Gastrocnemius medialis (tissue), 4 donors: Measurements from ENCODE around the gene ULBP2. TPM values are rescaled to one million over a fixed set of nuclear protein-coding genes. Genes with fewer than 3 reads are reported as not detected.
A peak's percentile ranks its signal among the peaks of the same experiment; 100 is the strongest.
"Not testable (repeated sequence)": the region's sequence is repeated elsewhere in the genome, so short reads cannot be mapped to it uniquely, and the experiment has no call there.

ENCODE experiments used
- ATAC-seq, 2 donors: fragments of 150-250 bp; one replicate each; pipeline ENCODE4 v1.9.1; 2016
- DNase-seq, 2 donors: peaks; one replicate each; pipeline ENCODE4 v3.0.0-alpha.2; 2019
- H3K27ac ChIP-seq, 4 donors: fragments of 200-600 bp; sonication (generic); 1 replicate in 1 of 4; 2 replicates in 3 of 4; pipeline ENCODE4 v1.5.1; 2016 to 2018; ENCODE audit warnings: mild to moderate bottlenecking in 2 of 4, moderate library complexity in 1 of 4
- H3K27me3 ChIP-seq, 3 donors: fragments of 200-600 bp; sonication (generic) in 2 of 3; 1 replicate in 1 of 3; 2 replicates in 2 of 3; pipeline versions ENCODE4 v1.5.1 to v1.6.0; 2016 to 2019; ENCODE audit warnings: mild to moderate bottlenecking in 1 of 3, moderate library complexity in 1 of 3
- H3K36me3 ChIP-seq, 2 donors: fragments of 200-600 bp; sonication (generic) in 1 of 2; one replicate each; pipeline ENCODE4 v1.5.1; 2017 to 2018
- H3K4me1 ChIP-seq, 2 donors: fragments of 200-600 bp; sonication (generic) in 1 of 2; one replicate each; pipeline ENCODE4 v1.5.1; 2016 to 2017; ENCODE audit warnings: mild to moderate bottlenecking in 2 of 2
- H3K4me3 ChIP-seq, 4 donors: fragments of 200-600 bp; sonication (generic) in 3 of 4; 1 replicate in 1 of 4; 2 replicates in 3 of 4; pipeline ENCODE4 v1.5.1; 2016 to 2019; ENCODE audit warnings: mild to moderate bottlenecking in 2 of 4
- H3K9me3 ChIP-seq, 3 donors: fragments of 200-600 bp; sonication (generic) in 2 of 3; 1 replicate in 1 of 3; 2 replicates in 2 of 3; pipeline ENCODE4 v1.5.1; 2016 to 2019
- POLR2A ChIP-seq, 2 donors: fragments of 450-650 bp; IDR thresholded peaks; one replicate each; pipeline ENCODE4 v1.6.1; 2017; ENCODE audit warnings: antibody characterized with exemption in 2 of 2, mild to moderate bottlenecking in 2 of 2, moderate library complexity in 2 of 2
- in situ Hi-C, 4 donors: fragments of 200-750 bp; cut with MboI; loops; one replicate each; pipeline versions ENCODE4 v1.15.0 to v1.8.0; 2017; ENCODE audit warnings: low sequenced_read_pairs in 4 of 4
- intact Hi-C: fragments of 100-400 bp; cut with DNase I; formaldehyde crosslinking; loops from one replicate; pipeline ENCODE4 v1.15.1; 2023; ENCODE audit warnings: low total_unique reads
- total RNA-seq, 4 donors: library from RNA; depleted of rRNA; stranded (reverse); fragments of >200 nt; gene quantifications; one replicate each; pipeline versions ENCODE4 v1.1.0 to v1.2.3, GENCODE V29; 2016
- TF ChIP-seq, protein P1 (sequence below), 5 experiments: fragments of 450-650 bp in 3 of 5; fragments of 200-600 bp in 2 of 5; sonication (generic) in 2 of 5; IDR thresholded peaks in 4 of 5; conservative IDR thresholded peaks in 1 of 5; 1 replicate in 4 of 5; 2 replicates in 1 of 5; pipeline ENCODE4 v1.5.1; 2016 to 2019; ENCODE audit warnings: antibody characterized with exemption in 5 of 5, mild to moderate bottlenecking in 3 of 5, moderate library complexity in 3 of 5

ULBP2 gene
- total RNA-seq, 4 donors from 2014 or later: 0.44 to 0.49 TPM; not detected in 2

DNA sequence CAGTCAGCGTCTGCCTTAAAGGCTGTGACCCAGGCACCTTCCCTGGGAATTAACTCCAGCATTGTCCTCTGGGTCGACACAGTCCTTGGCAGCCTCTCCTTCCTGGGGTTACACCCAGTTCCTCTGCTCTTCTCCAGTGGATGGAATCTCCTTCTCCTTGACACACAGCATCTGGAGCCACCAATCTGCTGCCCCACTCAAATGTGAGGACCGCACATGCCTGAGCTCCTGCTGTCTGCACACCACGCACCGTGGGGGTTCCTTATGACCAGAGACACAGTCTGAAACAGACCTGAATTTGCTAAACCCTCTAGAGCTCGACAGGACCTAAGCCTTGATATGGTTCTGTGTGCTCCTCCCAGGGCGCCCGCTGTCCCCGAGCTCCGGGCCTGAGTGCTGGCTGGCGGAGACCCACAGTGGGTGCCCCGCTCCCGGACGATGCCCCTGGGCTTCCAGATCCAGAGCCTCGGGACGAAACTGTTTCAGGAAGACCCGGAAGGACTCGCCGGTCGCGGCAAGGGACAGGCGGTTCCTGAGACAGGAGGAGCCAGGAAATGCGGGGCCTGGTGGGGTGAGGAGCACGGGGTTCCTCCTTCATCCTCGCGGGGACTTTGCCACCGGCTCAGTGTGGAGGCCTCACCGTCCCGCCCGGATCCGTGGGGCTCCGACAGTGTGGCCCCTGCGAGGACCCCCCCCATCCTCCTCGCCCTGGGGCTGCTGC is 16.4 kb upstream of the ULBP2 start:
- no peak for DNase-seq
- Histone ChIP-seq H3K4me3 (peak overlapping the region; percentile 53 to 67 (median 58)), H3K27me3 (peaks cover 0 to 16% (median 9%) of the 10 kb centered on the region in 3 donors), H3K27ac (peak overlapping the region in 3 of 4 donors; percentile 7 to 53 (median 21)), H3K36me3 (no peaks in the 10 kb centered on the region), H3K4me1 (peaks cover 15 to 18% of the 10 kb centered on the region in 2 donors), H3K9me3 (no peaks in the 10 kb centered on the region)
- intact Hi-C loops: loop anchor here (5.0 to 10.0 kb wide), 2 partner anchors 201 to 358 kb away; partner anchors contain the start of gene GINM1
- in situ Hi-C loops: loop anchor here in 1 of 4 donors (10.0 kb wide), 1 partner anchor 81 kb away; no protein-coding TSS in a partner anchor
- TF ChIP-seq, protein P1, sequence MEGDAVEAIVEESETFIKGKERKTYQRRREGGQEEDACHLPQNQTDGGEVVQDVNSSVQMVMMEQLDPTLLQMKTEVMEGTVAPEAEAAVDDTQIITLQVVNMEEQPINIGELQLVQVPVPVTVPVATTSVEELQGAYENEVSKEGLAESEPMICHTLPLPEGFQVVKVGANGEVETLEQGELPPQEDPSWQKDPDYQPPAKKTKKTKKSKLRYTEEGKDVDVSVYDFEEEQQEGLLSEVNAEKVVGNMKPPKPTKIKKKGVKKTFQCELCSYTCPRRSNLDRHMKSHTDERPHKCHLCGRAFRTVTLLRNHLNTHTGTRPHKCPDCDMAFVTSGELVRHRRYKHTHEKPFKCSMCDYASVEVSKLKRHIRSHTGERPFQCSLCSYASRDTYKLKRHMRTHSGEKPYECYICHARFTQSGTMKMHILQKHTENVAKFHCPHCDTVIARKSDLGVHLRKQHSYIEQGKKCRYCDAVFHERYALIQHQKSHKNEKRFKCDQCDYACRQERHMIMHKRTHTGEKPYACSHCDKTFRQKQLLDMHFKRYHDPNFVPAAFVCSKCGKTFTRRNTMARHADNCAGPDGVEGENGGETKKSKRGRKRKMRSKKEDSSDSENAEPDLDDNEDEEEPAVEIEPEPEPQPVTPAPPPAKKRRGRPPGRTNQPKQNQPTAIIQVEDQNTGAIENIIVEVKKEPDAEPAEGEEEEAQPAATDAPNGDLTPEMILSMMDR (IDR thresholded peaks at IDR 0.05 in 4 of 5, conservative IDR thresholded peaks at IDR 0.05 in 1 of 5): no peak
- TF ChIP-seq POLR2A (IDR thresholded peaks at IDR 0.05): no peak
- ATAC-seq: peak; percentile 17 to 22

DNA sequence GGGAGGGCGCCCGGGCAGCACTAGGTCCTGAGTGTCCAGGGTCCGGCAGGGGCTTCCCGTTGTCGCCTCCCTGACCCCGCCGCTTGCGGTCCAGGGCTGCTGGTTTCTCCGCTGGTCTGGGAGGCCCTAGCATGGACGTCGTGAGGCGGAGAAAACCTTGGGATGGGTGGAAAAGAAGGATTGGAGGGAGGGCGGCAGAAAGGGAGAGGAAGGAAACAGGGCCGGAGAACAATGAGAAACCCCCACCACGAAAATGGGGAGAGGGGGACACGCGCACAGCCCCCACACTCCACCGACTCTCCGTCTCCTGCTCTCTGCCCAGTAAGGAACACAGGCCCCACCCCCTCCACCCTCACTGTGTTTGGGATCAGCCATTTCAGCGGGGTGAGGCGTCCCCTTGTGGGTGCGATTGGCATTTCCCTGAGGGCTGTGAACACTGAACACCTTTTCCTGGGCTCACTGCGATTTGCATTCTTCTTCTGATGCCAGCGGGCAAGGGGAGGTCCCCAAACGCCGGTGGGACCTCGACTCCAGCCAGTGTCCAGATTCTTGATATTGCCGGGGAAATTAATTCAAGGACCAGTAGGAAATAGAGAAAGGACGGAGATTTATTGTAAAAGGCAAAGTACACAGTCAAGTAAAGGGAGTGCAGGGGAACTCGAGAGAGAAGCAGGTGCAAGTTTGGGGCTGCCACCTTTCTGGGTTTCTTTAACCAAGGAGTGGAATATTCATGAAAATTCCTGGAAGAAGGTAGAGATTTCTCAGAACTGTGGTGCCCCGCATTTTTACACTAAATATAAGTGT is 15.6 kb upstream of the ULBP2 start:
- intact Hi-C loops: loop anchor here (1.0 to 10.0 kb wide), 6 partner anchors 29 to 359 kb away; partner anchors contain the start of gene GINM1
- DNase-seq: peak; percentile 81 to 84

DNA sequence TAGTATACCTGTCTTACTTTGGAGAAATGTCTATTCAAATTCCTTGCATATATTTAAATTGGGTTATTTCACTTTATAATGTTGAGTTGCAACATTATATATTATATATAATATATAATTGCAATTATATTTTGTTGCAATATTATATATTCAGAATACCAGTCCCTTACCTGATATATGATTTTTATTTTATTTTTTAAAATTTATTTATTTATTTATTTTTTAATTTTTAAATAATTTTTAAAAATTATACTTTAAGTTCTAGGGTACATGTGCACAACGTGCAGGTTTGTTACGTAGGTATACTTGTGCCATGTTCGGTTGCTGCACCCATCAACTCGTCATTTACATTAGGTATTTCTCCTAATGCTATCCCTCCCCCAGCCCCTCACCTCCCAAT is 14.8 kb upstream of the ULBP2 start:
- not testable (repeated sequence) for ATAC-seq, H3K9me3 ChIP-seq, DNase-seq, H3K36me3 ChIP-seq, H3K4me3 ChIP-seq, H3K27ac ChIP-seq
- intact Hi-C loops (loop anchor here (5.0 to 10.0 kb wide), 2 partner anchors 202 to 360 kb away; partner anchors contain the start of gene GINM1), in situ Hi-C loops (loop anchor here in 1 of 4 donors (10.0 kb wide), 1 partner anchor 82 kb away; no protein-coding TSS in a partner anchor)
- H3K27me3 ChIP-seq: peaks cover 0 to 16% (median 9%) of the 10 kb centered on the region in 3 donors
- H3K4me1 ChIP-seq: peaks cover 15 to 18% of the 10 kb centered on the region in 2 donors

More for the DNA sequence above, 15.6 kb upstream of the ULBP2 start:
- in situ Hi-C loops: loop anchor here in 1 of 4 donors (10.0 kb wide), 1 partner anchor 81 kb away; no protein-coding TSS in a partner anchor
- no peaks in the 10 kb centered on the region for H3K36me3 ChIP-seq
- no peaks in the 10 kb centered on the region for H3K9me3 ChIP-seq
- ATAC-seq: peak; percentile 87 to 97
- H3K4me1 ChIP-seq: peaks cover 15 to 18% of the 10 kb centered on the region in 2 donors
- peak overlapping the region in 3 of 4 donors; percentile 7 to 53 (median 21) for H3K27ac ChIP-seq
- H3K27me3 ChIP-seq: peaks cover 0 to 16% (median 9%) of the 10 kb centered on the region in 3 donors
- H3K4me3 ChIP-seq: peak overlapping the region; percentile 53 to 67 (median 58)
- no peak for TF ChIP-seq POLR2A (IDR thresholded peaks at IDR 0.05)
- TF ChIP-seq, protein P1 (IDR thresholded peaks at IDR 0.05 in 4 of 5, conservative IDR thresholded peaks at IDR 0.05 in 1 of 5): peak; percentile 92 to 98 (median 96)

DNA sequence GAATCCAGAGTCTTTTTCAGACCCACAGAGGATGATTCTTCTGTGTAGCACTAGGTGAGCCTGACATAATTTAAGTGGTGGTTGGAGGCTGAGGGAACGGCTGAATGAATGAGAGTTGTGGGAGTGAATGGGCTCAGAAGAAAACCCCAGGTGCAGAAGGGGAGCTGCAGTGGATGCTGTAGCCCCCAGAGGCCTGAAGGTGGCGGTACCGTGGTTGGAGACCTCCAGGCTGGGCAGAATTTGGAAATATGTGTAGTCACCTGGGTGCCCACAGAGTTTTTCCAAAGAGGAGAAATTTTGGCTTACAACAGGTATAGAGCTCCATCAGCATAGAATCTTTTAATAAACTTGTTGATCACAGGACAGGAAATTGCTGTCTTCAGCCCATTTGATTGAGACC is 12.4 kb upstream of the ULBP2 start:
- H3K27ac ChIP-seq: no peak overlapping the region
- H3K27me3 ChIP-seq: peaks cover 0 to 20% (median 11%) of the 10 kb centered on the region in 3 donors
- no peak for ATAC-seq
- H3K9me3 ChIP-seq: no peaks in the 10 kb centered on the region
- no peak overlapping the region for H3K4me3 ChIP-seq
- in situ Hi-C loops: loop anchor here in 1 of 4 donors (10.0 kb wide), 1 partner anchor 85 kb away; no protein-coding TSS in a partner anchor
- no peak for DNase-seq
- no peaks in the 10 kb centered on the region for H3K36me3 ChIP-seq
- peaks cover 0 to 3% of the 10 kb centered on the region in 2 donors for H3K4me1 ChIP-seq
- TF ChIP-seq POLR2A (IDR thresholded peaks at IDR 0.05): no peak
- TF ChIP-seq, protein P1 (IDR thresholded peaks at IDR 0.05 in 4 of 5, conservative IDR thresholded peaks at IDR 0.05 in 1 of 5): no peak
- intact Hi-C loops: loop anchor here (5.0 to 10.0 kb wide), 2 partner anchors 205 to 362 kb away; partner anchors contain the start of gene GINM1
